ENCODE measurements around the gene NAA38. TPM values are rescaled to one million over a fixed set of nuclear protein-coding genes. Genes with fewer than 3 reads are reported as not detected.

Gene NAA38
- total RNA-seq, 2 experiments from 2014 or later = 15.4 to 16.3 TPM

DNA sequence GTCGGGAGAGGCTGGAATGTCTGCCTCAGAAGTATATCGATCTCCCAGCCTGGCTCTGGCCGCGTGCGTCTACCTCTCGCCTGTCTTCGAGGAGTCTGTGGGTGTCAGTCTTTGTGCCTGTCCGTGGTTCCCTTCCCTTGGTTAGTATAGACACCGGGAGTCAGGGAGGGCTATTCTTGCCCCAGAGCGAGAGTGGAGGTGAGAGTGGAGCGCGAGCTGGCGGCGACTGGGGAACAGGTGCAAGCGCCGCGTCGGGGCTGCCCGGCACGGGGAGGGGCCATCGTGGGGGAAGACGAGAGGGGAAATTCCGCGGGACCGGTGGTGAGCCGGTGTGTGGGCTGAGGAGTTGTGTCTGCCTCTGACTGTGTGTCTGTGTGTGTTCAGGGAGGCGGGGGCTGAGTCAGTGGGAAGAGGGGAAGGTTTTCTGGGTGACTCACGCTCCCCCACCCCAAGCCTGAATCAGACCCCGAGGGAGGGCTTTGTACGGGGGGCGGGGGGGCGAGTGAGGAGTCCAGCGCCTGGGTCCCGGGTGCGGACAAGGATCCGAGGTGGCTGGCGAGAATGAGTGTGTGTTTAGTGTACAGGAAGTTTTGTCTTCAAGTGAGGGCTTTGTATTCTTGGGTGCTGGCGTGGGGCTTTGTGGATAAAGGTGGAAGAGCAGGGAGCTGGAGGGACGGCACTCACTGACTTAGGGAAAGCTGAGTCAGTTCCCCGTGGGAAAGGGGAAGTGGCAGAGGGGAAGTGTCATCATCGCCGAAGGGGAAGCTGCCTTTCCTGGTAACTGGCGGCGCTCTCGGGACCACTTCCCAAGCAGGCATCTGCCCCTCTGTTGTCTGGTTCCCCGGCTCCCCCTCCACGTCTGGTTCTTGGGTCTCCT is 14.7 kb downstream of the NAA38 start:
- peak overlapping the region; percentile 84 for H3K4me3 ChIP-seq (ENCODE audit: low read length)
- peaks cover 33% of the 10 kb centered on the region for H3K36me3 ChIP-seq (ENCODE audit: insufficient read depth, low read length)
- DNase-seq = peak; percentile 71 to 99 (median 92)
- H3K4me1 ChIP-seq (ENCODE audit: insufficient read depth, low read length) = peaks cover 75% of the 10 kb centered on the region
- TF ChIP-seq, protein P1, sequence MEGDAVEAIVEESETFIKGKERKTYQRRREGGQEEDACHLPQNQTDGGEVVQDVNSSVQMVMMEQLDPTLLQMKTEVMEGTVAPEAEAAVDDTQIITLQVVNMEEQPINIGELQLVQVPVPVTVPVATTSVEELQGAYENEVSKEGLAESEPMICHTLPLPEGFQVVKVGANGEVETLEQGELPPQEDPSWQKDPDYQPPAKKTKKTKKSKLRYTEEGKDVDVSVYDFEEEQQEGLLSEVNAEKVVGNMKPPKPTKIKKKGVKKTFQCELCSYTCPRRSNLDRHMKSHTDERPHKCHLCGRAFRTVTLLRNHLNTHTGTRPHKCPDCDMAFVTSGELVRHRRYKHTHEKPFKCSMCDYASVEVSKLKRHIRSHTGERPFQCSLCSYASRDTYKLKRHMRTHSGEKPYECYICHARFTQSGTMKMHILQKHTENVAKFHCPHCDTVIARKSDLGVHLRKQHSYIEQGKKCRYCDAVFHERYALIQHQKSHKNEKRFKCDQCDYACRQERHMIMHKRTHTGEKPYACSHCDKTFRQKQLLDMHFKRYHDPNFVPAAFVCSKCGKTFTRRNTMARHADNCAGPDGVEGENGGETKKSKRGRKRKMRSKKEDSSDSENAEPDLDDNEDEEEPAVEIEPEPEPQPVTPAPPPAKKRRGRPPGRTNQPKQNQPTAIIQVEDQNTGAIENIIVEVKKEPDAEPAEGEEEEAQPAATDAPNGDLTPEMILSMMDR (IDR thresholded peaks at IDR 0.05) = no peak
- peak; percentile 37 for ATAC-seq (ENCODE audit: poor library complexity)
- ChIA-PET CTCF (interaction anchor here (0.8 to 1.9 kb wide), 5 partner anchors 8 to 146 kb away, joined by 3 to 13 read pairs (median 4); no protein-coding TSS in a partner anchor), POLR2A (interaction anchor here (0.6 to 10.1 kb wide), 10 partner anchors 8 to 600 kb away, joined by 3 to 83 read pairs (median 5); partner anchors contain the start of genes CNTROB, CYB5D1, GABARAP and KDM6B)
- H3K36me3 Mint-ChIP-seq (ENCODE audit: low read depth) = peaks cover 69% of the 10 kb centered on the region
- H3K4me3 Mint-ChIP-seq = peak overlapping the region; percentile 92
- no peaks in the 10 kb centered on the region for H3K27me3 ChIP-seq (ENCODE audit: control insufficient read depth in 1 of 2, insufficient read depth in 2 of 2, low read length in 2 of 2)
- H3K27me3 Mint-ChIP-seq = peaks cover 10% of the 10 kb centered on the region
- H3K27ac Mint-ChIP-seq = peak overlapping the region; percentile 90
- no peaks in the 10 kb centered on the region for H3K9me3 ChIP-seq (ENCODE audit: control insufficient read depth in 1 of 2, insufficient read depth in 1 of 2, low read length in 2 of 2)
- intact Hi-C loops (cut with DNase I, micrococcal nuclease) = loop anchor here (1.0 to 10.0 kb wide), 7 partner anchors 8 to 608 kb away; partner anchors contain the start of genes DVL2 (in 2 of the 2), PHF23 (in 2 of the 2), KDM6B (in 1 of the 2) and NAA38 (in 1 of the 2)
- H3K9me3 Mint-ChIP-seq = no peaks in the 10 kb centered on the region
- H3K27ac ChIP-seq (ENCODE audit: low read depth in 1 of 2, low read length in 2 of 2) = peak overlapping the region; percentile 100
- peaks cover 51% of the 10 kb centered on the region for H3K4me1 Mint-ChIP-seq (ENCODE audit: low read depth)

DNA sequence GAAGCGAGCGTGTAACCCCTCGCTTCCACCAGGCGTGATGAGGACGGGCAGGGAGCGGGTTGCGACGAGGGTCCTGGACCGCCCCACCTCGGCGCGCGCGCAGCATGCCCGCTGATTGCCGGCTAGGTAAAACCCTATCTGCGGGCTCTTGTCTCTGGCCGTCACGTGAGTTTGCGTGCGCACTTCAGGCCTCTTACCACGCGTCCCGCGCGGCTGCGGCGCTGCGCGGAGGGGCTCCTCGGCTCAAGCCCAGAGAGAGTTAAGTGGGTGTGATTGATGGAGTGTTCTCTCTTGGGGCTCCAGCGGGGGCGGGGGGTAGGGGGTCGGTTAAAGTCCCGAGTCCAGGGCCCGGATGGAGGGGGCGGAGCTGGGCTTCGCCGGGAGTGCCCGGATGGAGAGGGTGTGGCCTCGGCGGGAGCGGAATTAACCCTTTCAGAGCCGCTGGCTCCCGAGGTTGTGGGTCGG is 15.4 kb downstream of the NAA38 start:
- Mint-ChIP-seq H3K27me3 (peaks cover 10% of the 10 kb centered on the region), H3K4me3 (peak overlapping the region; percentile 92), H3K4me1 (ENCODE audit: low read depth) (peaks cover 57% of the 10 kb centered on the region), H3K36me3 (ENCODE audit: low read depth) (peaks cover 64% of the 10 kb centered on the region), H3K9me3 (no peaks in the 10 kb centered on the region), H3K27ac (peak overlapping the region; percentile 90)
- POLR2A ChIA-PET = interaction anchor here (0.6 to 10.1 kb wide), 8 partner anchors 7 to 154 kb away, joined by 3 to 83 read pairs (median 6); partner anchors contain the start of genes CNTROB, CYB5D1, KDM6B and NAA38
- Histone ChIP-seq H3K4me3 (ENCODE audit: low read length) (peak overlapping the region; percentile 84), H3K27me3 (ENCODE audit: control insufficient read depth in 1 of 2, insufficient read depth in 2 of 2, low read length in 2 of 2) (no peaks in the 10 kb centered on the region), H3K9me3 (ENCODE audit: control insufficient read depth in 1 of 2, insufficient read depth in 1 of 2, low read length in 2 of 2) (no peaks in the 10 kb centered on the region), H3K27ac (ENCODE audit: low read depth in 1 of 2, low read length in 2 of 2) (peak overlapping the region; percentile 100), H3K36me3 (ENCODE audit: insufficient read depth, low read length) (peaks cover 28% of the 10 kb centered on the region), H3K4me1 (ENCODE audit: insufficient read depth, low read length) (peaks cover 82% of the 10 kb centered on the region)
- CTCF ChIA-PET = interaction anchor here (0.6 to 1.9 kb wide), 6 partner anchors 17 to 154 kb away, joined by 3 to 4 read pairs (median 3); no protein-coding TSS in a partner anchor
- ATAC-seq (ENCODE audit: poor library complexity) (peak; percentile 9), DNase-seq (peak in 12 of 14 experiments; percentile 73 to 85 (median 80))
- intact Hi-C loops (cut with DNase I, micrococcal nuclease) = loop anchor here (1.0 to 10.0 kb wide), 7 partner anchors 8 to 607 kb away; partner anchors contain the start of genes DVL2 (in 2 of the 2), PHF23 (in 2 of the 2), KDM6B (in 1 of the 2) and NAA38 (in 1 of the 2)
- TF ChIP-seq, protein P1 (IDR thresholded peaks at IDR 0.05) = no peak

DNA sequence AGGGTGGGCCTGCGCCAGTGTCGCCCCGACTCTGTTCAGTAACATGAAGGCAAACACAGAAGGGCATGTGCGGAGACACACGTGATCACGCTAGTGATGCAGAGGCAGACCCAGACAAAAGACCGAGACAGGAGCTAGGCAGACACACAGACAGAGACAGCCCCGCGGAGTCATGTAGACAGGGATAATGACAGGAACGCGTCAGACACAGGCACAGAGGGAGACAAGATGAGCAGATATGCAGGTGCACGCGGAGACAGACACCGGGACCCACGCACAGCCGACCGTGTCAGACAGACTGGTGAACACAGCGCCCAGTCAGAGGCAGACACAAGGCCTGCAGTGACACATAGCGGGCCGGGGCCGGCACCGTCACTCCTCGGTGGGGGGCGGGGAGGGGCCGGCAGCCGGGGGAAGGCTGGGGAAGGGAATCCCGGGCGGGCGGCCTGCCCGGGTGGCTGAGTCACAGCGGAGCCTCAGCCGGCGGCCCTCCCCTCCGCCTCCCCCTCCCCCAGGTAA is 15.9 kb downstream of the NAA38 start:
- DNase-seq (peak; percentile 83 to 98 (median 93)), ATAC-seq (ENCODE audit: poor library complexity) (peak; percentile 57)
- Mint-ChIP-seq H3K4me1 (ENCODE audit: low read depth) (peaks cover 62% of the 10 kb centered on the region), H3K27me3 (peaks cover 10% of the 10 kb centered on the region), H3K36me3 (ENCODE audit: low read depth) (peaks cover 59% of the 10 kb centered on the region), H3K27ac (peak overlapping the region; percentile 90), H3K9me3 (no peaks in the 10 kb centered on the region), H3K4me3 (peak overlapping the region; percentile 92)
- no peaks in the 10 kb centered on the region for H3K27me3 ChIP-seq (ENCODE audit: control insufficient read depth in 1 of 2, insufficient read depth in 2 of 2, low read length in 2 of 2)
- peak overlapping the region; percentile 84 for H3K4me3 ChIP-seq (ENCODE audit: low read length)
- H3K9me3 ChIP-seq (ENCODE audit: control insufficient read depth in 1 of 2, insufficient read depth in 1 of 2, low read length in 2 of 2) = no peaks in the 10 kb centered on the region
- intact Hi-C loops (cut with DNase I, micrococcal nuclease) = loop anchor here (5.0 to 10.0 kb wide), 4 partner anchors 154 to 607 kb away; partner anchors contain the start of genes DVL2 (in 2 of the 2), PHF23 (in 2 of the 2), POLR2A (in 1 of the 2) and SLC35G6 (in 1 of the 2)
- TF ChIP-seq, protein P1 (IDR thresholded peaks at IDR 0.05) = peak; percentile 26
- peak overlapping the region; percentile 100 for H3K27ac ChIP-seq (ENCODE audit: low read depth in 1 of 2, low read length in 2 of 2)
- ChIA-PET CTCF (interaction anchor here (0.6 to 1.9 kb wide), 7 partner anchors 16 to 219 kb away, joined by 3 to 5 read pairs (median 4); partner anchors contain the start of gene NAA38), POLR2A (interaction anchor here (0.6 to 10.1 kb wide), 5 partner anchors 10 to 154 kb away, joined by 3 to 79 read pairs (median 6); partner anchors contain the start of genes CYB5D1, NAA38, RNF227 and TP53)
- H3K4me1 ChIP-seq (ENCODE audit: insufficient read depth, low read length) = peaks cover 87% of the 10 kb centered on the region
- H3K36me3 ChIP-seq (ENCODE audit: insufficient read depth, low read length) = peaks cover 24% of the 10 kb centered on the region

Measured in CD4-positive, alpha-beta T cell (primary cell).